ENCODE data around the gene TVP23A.

DNA sequence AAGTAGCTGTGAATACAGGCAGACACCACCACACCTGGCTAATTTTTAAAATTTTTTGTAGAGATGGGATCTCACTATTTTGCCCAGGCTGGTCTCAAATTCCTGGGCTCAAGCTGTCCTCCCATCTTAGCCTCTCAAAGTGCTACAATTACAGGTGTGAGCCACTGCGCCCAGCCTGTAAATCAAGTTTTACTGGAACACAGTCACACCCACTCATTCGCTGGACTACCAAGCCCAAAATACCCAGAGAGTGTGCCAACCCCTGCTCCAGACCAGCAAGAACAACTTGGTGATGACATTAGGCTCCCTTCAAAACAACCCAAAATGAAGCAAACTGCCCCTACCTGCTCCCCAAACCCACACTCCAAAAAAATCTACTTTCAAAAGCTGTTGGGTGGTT is 36.0 kb downstream of the TVP23A start:
- no peak for TF ChIP-seq SUZ12 (IDR thresholded peaks at IDR 0.05; ENCODE audit: extremely low read depth, insufficient read depth, insufficient read length)
- no peak for TF ChIP-seq YY1 (IDR thresholded peaks at IDR 0.05; ENCODE audit: insufficient read depth, insufficient read length)
- TF ChIP-seq ZNF274 (IDR thresholded peaks at IDR 0.05; ENCODE audit: low read depth, low read length), result no peak

Data from NT2/D1 (cell line).